Upper lobe of left lung (tissue), 4 donors: Measurements from ENCODE around the gene GALNT10.

Experiments used
- EP300 ChIP-seq, 4 donors: sonication (generic); formaldehyde crosslinking; IDR thresholded peaks; one replicate each; pipeline ENCODE4 v1.5.1; 2017; ENCODE audit warnings: antibody characterized with exemption in 4 of 4, control low read depth in 2 of 4
- POLR2A ChIP-seq, 4 donors: fragments of 450-650 bp; IDR thresholded peaks; one replicate each; pipeline ENCODE4 v1.5.1; 2016 to 2017; ENCODE audit warnings: antibody characterized with exemption in 4 of 4, mild to moderate bottlenecking in 2 of 4
- TF ChIP-seq, protein P1 (sequence below), 6 experiments: fragments of 450-650 bp in 4 of 6; fragments of 200-600 bp in 2 of 6; sonication (generic) in 2 of 6; IDR thresholded peaks; one replicate each; pipeline ENCODE4 v1.5.1; 2016 to 2019; ENCODE audit warnings: antibody characterized with exemption in 6 of 6

- no peak for TF ChIP-seq POLR2A (IDR thresholded peaks at IDR 0.05)
- TF ChIP-seq, protein P1, sequence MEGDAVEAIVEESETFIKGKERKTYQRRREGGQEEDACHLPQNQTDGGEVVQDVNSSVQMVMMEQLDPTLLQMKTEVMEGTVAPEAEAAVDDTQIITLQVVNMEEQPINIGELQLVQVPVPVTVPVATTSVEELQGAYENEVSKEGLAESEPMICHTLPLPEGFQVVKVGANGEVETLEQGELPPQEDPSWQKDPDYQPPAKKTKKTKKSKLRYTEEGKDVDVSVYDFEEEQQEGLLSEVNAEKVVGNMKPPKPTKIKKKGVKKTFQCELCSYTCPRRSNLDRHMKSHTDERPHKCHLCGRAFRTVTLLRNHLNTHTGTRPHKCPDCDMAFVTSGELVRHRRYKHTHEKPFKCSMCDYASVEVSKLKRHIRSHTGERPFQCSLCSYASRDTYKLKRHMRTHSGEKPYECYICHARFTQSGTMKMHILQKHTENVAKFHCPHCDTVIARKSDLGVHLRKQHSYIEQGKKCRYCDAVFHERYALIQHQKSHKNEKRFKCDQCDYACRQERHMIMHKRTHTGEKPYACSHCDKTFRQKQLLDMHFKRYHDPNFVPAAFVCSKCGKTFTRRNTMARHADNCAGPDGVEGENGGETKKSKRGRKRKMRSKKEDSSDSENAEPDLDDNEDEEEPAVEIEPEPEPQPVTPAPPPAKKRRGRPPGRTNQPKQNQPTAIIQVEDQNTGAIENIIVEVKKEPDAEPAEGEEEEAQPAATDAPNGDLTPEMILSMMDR (IDR thresholded peaks at IDR 0.05) = no peak
- TF ChIP-seq EP300 (IDR thresholded peaks at IDR 0.05) = no peak
Measured at GRCh38 chr5:154267516-154267915, 77.0 kb downstream of the GALNT10 start.
